ENCODE measurements around the gene CAMK2B. TPM values are rescaled to one million over a fixed set of nuclear protein-coding genes. Genes with fewer than 3 reads are reported as not detected.
"Not testable (repeated sequence)": the region's sequence is repeated elsewhere in the genome, so short reads cannot be mapped to it uniquely, and the experiment has no call there.

CAMK2B gene
- total and polyA plus RNA-seq, 2 experiments from 2014 or later, result not detected

DNA sequence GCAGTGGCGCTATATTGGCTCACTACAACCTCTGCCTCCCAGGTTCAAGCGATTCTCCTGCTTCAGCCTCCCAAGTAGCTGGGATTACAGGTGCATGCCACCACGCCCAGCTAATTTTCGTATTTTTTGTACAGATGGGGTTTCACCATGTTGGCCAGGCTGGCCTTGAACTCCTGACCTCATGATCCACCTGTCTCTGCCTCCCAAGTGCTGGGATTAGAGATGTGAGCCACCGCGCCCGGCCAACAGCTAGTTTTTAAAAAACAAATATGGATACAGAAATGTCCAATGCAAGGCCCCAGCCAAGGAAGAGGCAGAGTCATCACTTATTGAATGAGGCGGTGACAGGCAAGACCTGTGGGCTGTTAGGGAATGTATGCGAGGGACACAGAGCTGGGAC, 153.5 kb downstream of the CAMK2B start:
- not testable (repeated sequence) for ATAC-seq; H3K9me3 Mint-ChIP-seq; H3K27ac Mint-ChIP-seq; H3K36me3 ChIP-seq (ENCODE audit: insufficient read depth); H3K27ac ChIP-seq (ENCODE audit: low read depth); H3K27me3 ChIP-seq (ENCODE audit: insufficient read depth); H3K36me3 Mint-ChIP-seq (ENCODE audit: low read depth); H3K4me3 Mint-ChIP-seq; H3K27me3 Mint-ChIP-seq (ENCODE audit: insufficient read depth, low read depth, poor library complexity); H3F3A ChIP-seq (replicated peaks; ENCODE audit: low read depth); H4K20me1 ChIP-seq (replicated peaks; ENCODE audit: insufficient read depth); H3K4me1 ChIP-seq (ENCODE audit: insufficient read depth); H3K4me2 ChIP-seq; H2AFZ ChIP-seq; H3K9me2 ChIP-seq (ENCODE audit: insufficient read depth); H3K4me1 Mint-ChIP-seq; H3K4me3 ChIP-seq; H3K79me2 ChIP-seq (replicated peaks; ENCODE audit: insufficient read depth); DNase-seq (ENCODE audit: low spot score)

DNA sequence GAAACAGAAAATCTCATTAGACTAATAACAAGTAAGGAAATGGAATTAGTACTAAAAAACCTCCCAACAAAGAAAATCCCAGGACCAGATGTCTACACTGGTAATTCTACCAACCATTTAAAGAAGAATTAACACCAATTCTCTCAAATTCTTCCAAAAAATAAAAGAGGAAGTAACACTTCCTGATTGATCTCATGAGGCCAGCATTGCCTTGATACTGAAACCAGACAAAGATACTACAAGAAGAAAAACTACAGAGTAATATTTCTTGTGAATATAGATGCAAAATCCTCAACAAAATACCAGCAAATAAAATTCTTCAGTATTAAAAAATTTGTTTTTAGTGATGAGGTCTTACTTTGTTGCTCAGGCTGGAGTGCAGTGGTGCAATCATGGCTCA, 157.5 kb downstream of the CAMK2B start:
- Mint-ChIP-seq H3K27ac (no peak overlapping the region), H3K36me3 (ENCODE audit: low read depth) (no peaks in the 10 kb centered on the region), H3K4me3 (no peak overlapping the region), H3K27me3 (ENCODE audit: insufficient read depth, low read depth, poor library complexity) (peaks cover 7% of the 10 kb centered on the region), H3K9me3 (peaks cover 6% of the 10 kb centered on the region; the same call in 2 of the 3 replicates), H3K4me1 (peaks cover 10% of the 10 kb centered on the region)
- ATAC-seq (no peak), DNase-seq (ENCODE audit: low spot score) (no peak)
- Histone ChIP-seq H2AFZ (no peak overlapping the region), H3K4me1 (ENCODE audit: insufficient read depth) (no peaks in the 10 kb centered on the region), H3K36me3 (ENCODE audit: insufficient read depth) (no peaks in the 10 kb centered on the region), H3K4me3 (no peak overlapping the region), H4K20me1 (replicated peaks; ENCODE audit: insufficient read depth) (no peaks in the 10 kb centered on the region), H3K27me3 (ENCODE audit: insufficient read depth) (no peaks in the 10 kb centered on the region), H3F3A (replicated peaks; ENCODE audit: low read depth) (no peaks in the 10 kb centered on the region), H3K4me2 (no peak overlapping the region), H3K27ac (ENCODE audit: low read depth) (no peak overlapping the region), H3K79me2 (replicated peaks; ENCODE audit: insufficient read depth) (no peaks in the 10 kb centered on the region), H3K9me2 (ENCODE audit: insufficient read depth) (no peaks in the 10 kb centered on the region; the same call in 1 of the 2 replicates)
- no peak for TF ChIP-seq EZH2 (IDR thresholded peaks at IDR 0.05; ENCODE audit: low read depth, unreplicated experiment)
- TF ChIP-seq JUNB (IDR thresholded peaks at IDR 0.05; ENCODE audit: unreplicated experiment), result no peak
- TF ChIP-seq, protein P1, sequence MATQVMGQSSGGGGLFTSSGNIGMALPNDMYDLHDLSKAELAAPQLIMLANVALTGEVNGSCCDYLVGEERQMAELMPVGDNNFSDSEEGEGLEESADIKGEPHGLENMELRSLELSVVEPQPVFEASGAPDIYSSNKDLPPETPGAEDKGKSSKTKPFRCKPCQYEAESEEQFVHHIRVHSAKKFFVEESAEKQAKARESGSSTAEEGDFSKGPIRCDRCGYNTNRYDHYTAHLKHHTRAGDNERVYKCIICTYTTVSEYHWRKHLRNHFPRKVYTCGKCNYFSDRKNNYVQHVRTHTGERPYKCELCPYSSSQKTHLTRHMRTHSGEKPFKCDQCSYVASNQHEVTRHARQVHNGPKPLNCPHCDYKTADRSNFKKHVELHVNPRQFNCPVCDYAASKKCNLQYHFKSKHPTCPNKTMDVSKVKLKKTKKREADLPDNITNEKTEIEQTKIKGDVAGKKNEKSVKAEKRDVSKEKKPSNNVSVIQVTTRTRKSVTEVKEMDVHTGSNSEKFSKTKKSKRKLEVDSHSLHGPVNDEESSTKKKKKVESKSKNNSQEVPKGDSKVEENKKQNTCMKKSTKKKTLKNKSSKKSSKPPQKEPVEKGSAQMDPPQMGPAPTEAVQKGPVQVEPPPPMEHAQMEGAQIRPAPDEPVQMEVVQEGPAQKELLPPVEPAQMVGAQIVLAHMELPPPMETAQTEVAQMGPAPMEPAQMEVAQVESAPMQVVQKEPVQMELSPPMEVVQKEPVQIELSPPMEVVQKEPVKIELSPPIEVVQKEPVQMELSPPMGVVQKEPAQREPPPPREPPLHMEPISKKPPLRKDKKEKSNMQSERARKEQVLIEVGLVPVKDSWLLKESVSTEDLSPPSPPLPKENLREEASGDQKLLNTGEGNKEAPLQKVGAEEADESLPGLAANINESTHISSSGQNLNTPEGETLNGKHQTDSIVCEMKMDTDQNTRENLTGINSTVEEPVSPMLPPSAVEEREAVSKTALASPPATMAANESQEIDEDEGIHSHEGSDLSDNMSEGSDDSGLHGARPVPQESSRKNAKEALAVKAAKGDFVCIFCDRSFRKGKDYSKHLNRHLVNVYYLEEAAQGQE (IDR thresholded peaks at IDR 0.05; ENCODE audit: unreplicated experiment), result no peak
- TF ChIP-seq EZH2phosphoT487 (IDR thresholded peaks at IDR 0.05; ENCODE audit: unreplicated experiment), result no peak
- no peak for TF ChIP-seq STAT1 (IDR thresholded peaks at IDR 0.05; ENCODE audit: unreplicated experiment)
- TF ChIP-seq, protein P2, sequence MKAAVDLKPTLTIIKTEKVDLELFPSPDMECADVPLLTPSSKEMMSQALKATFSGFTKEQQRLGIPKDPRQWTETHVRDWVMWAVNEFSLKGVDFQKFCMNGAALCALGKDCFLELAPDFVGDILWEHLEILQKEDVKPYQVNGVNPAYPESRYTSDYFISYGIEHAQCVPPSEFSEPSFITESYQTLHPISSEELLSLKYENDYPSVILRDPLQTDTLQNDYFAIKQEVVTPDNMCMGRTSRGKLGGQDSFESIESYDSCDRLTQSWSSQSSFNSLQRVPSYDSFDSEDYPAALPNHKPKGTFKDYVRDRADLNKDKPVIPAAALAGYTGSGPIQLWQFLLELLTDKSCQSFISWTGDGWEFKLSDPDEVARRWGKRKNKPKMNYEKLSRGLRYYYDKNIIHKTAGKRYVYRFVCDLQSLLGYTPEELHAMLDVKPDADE (IDR thresholded peaks at IDR 0.05), result no peak
- no peak for TF ChIP-seq ZNF114 (CRISPR knock-in tag; IDR thresholded peaks at IDR 0.05)
- TF ChIP-seq, protein P3, sequence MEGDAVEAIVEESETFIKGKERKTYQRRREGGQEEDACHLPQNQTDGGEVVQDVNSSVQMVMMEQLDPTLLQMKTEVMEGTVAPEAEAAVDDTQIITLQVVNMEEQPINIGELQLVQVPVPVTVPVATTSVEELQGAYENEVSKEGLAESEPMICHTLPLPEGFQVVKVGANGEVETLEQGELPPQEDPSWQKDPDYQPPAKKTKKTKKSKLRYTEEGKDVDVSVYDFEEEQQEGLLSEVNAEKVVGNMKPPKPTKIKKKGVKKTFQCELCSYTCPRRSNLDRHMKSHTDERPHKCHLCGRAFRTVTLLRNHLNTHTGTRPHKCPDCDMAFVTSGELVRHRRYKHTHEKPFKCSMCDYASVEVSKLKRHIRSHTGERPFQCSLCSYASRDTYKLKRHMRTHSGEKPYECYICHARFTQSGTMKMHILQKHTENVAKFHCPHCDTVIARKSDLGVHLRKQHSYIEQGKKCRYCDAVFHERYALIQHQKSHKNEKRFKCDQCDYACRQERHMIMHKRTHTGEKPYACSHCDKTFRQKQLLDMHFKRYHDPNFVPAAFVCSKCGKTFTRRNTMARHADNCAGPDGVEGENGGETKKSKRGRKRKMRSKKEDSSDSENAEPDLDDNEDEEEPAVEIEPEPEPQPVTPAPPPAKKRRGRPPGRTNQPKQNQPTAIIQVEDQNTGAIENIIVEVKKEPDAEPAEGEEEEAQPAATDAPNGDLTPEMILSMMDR (conservative IDR thresholded peaks at IDR 0.05; ENCODE audit: low read depth in 2 of 2), result no peak
- TF ChIP-seq, protein P4, sequence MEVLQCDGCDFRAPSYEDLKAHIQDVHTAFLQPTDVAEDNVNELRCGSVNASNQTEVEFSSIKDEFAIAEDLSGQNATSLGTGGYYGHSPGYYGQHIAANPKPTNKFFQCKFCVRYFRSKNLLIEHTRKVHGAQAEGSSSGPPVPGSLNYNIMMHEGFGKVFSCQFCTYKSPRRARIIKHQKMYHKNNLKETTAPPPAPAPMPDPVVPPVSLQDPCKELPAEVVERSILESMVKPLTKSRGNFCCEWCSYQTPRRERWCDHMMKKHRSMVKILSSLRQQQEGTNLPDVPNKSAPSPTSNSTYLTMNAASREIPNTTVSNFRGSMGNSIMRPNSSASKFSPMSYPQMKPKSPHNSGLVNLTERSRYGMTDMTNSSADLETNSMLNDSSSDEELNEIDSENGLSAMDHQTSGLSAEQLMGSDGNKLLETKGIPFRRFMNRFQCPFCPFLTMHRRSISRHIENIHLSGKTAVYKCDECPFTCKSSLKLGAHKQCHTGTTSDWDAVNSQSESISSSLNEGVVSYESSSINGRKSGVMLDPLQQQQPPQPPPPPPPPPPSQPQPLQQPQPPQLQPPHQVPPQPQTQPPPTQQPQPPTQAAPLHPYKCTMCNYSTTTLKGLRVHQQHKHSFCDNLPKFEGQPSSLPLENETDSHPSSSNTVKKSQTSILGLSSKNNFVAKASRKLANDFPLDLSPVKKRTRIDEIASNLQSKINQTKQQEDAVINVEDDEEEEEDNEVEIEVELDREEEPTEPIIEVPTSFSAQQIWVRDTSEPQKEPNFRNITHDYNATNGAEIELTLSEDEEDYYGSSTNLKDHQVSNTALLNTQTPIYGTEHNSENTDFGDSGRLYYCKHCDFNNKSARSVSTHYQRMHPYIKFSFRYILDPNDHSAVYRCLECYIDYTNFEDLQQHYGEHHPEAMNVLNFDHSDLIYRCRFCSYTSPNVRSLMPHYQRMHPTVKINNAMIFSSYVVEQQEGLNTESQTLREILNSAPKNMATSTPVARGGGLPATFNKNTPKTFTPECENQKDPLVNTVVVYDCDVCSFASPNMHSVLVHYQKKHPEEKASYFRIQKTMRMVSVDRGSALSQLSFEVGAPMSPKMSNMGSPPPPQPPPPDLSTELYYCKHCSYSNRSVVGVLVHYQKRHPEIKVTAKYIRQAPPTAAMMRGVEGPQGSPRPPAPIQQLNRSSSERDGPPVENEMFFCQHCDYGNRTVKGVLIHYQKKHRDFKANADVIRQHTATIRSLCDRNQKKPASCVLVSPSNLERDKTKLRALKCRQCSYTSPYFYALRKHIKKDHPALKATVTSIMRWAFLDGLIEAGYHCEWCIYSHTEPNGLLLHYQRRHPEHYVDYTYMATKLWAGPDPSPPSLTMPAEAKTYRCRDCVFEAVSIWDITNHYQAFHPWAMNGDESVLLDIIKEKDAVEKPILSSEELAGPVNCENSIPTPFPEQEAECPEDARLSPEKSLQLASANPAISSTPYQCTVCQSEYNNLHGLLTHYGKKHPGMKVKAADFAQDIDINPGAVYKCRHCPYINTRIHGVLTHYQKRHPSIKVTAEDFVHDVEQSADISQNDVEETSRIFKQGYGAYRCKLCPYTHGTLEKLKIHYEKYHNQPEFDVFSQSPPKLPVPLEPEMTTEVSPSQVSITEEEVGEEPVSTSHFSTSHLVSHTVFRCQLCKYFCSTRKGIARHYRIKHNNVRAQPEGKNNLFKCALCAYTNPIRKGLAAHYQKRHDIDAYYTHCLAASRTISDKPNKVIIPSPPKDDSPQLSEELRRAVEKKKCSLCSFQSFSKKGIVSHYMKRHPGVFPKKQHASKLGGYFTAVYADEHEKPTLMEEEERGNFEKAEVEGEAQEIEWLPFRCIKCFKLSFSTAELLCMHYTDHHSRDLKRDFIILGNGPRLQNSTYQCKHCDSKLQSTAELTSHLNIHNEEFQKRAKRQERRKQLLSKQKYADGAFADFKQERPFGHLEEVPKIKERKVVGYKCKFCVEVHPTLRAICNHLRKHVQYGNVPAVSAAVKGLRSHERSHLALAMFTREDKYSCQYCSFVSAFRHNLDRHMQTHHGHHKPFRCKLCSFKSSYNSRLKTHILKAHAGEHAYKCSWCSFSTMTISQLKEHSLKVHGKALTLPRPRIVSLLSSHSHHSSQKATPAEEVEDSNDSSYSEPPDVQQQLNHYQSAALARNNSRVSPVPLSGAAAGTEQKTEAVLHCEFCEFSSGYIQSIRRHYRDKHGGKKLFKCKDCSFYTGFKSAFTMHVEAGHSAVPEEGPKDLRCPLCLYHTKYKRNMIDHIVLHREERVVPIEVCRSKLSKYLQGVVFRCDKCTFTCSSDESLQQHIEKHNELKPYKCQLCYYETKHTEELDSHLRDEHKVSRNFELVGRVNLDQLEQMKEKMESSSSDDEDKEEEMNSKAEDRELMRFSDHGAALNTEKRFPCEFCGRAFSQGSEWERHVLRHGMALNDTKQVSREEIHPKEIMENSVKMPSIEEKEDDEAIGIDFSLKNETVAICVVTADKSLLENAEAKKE (CRISPR knock-in tag; IDR thresholded peaks at IDR 0.05), result no peak
- TF ChIP-seq NANOG (IDR thresholded peaks at IDR 0.05; ENCODE audit: borderline replicate concordance), result no peak

All from GM23338 (cell line).